Mucosa of rectum (tissue), 2 donors: ENCODE data around the gene NACA.
"Not testable (repeated sequence)": the region's sequence is repeated elsewhere in the genome, so short reads cannot be mapped to it uniquely, and the experiment has no call there.

ENCODE experiments used
- H3K27ac ChIP-seq, 2 donors: one replicate each; pipeline ENCODE4 v1.7.0; 2013; ENCODE audit warnings: inconsistent platforms in 2 of 2, low read depth in 2 of 2, low read length in 2 of 2
- H3K27me3 ChIP-seq, 2 donors: one replicate each; pipeline ENCODE4 v1.7.0; 2013; ENCODE audit warnings: low read length in 2 of 2; ENCODE audit not compliant: control insufficient read depth in 2 of 2, insufficient read depth in 2 of 2
- H3K36me3 ChIP-seq, 2 donors: one replicate each; pipeline ENCODE4 v1.7.0; 2013; ENCODE audit warnings: low read length in 2 of 2; ENCODE audit not compliant: control insufficient read depth in 2 of 2, insufficient read depth in 2 of 2
- H3K4me1 ChIP-seq, 2 donors: one replicate each; pipeline ENCODE4 v1.7.0; 2013; ENCODE audit warnings: low read length in 2 of 2, mild to moderate bottlenecking in 1 of 2; ENCODE audit not compliant: control insufficient read depth in 2 of 2, insufficient read depth in 2 of 2
- H3K4me3 ChIP-seq, 2 donors: one replicate each; pipeline ENCODE4 v1.7.0; 2013; ENCODE audit warnings: low read length in 2 of 2
- H3K9ac ChIP-seq, 2 donors: one replicate each; pipeline ENCODE4 v1.7.0; 2013; ENCODE audit warnings: low read length in 2 of 2, low read depth in 1 of 2, mild to moderate bottlenecking in 1 of 2
- H3K9me3 ChIP-seq, 2 donors: one replicate each; pipeline ENCODE4 v1.7.0; 2013; ENCODE audit warnings: low read length in 2 of 2; ENCODE audit not compliant: control insufficient read depth in 2 of 2
- donor health status: healthy.
- donor health status: Normal muscosa, but diverticular disease.

The NACA gene

DNA sequence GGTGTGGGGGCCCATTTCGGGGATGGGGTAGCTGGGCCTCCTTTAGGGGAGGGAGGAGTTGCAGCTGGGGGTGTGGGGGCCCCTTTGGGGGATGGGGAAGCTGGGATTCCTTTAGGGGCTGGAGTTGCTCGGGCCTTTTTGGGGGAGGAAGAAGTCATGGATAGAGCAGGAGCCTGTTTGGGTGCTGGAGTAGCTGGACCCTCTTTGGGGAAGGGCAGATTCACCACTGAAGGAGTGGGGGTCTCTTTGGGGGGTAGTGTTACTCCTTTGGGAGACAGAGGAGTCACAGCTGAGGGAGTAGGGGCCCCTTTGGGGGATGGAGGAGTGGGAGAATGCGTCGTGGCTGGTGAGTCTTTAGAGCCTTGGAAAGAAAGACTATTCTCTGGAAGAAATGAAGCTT, 6.5 kb downstream of the NACA start:
- Histone ChIP-seq H3K9me3 (no peaks in the 10 kb centered on the region), H3K9ac (no peak overlapping the region), H3K4me1 (peaks cover 31 to 34% of the 10 kb centered on the region in 2 donors), H3K4me3 (no peak overlapping the region), H3K27ac (no peak overlapping the region), H3K36me3 (peaks cover 27 to 62% of the 10 kb centered on the region in 2 donors), H3K27me3 (no peaks in the 10 kb centered on the region)

DNA sequence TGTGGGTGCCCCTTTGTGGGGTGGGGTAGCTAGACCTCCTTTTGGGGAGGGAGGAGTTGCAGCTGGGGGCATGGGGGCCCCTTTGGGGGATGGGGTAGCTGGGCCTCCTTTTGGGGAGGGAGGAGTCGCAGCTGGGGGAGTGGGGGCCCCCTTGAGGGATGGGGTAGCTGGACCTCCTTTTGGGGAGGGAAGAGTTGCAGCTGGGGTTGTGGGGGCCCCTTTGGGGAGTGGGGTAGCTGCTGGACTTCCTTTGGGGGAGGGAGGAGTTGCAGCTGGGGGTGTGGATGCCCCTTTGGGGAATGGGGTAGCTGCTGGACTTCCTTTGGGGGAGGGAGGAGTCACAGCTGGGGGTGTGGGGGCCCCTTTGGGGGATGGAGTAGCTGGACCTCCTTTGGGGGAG, 7.0 kb downstream of the NACA start:
- peaks cover 32 to 67% of the 10 kb centered on the region in 2 donors for H3K36me3 ChIP-seq
- no peak overlapping the region for H3K9ac ChIP-seq
- no peaks in the 10 kb centered on the region for H3K9me3 ChIP-seq
- H3K4me3 ChIP-seq: no peak overlapping the region
- H3K27ac ChIP-seq: no peak overlapping the region
- H3K4me1 ChIP-seq: peaks cover 27 to 29% of the 10 kb centered on the region in 2 donors
- H3K27me3 ChIP-seq: no peaks in the 10 kb centered on the region

DNA sequence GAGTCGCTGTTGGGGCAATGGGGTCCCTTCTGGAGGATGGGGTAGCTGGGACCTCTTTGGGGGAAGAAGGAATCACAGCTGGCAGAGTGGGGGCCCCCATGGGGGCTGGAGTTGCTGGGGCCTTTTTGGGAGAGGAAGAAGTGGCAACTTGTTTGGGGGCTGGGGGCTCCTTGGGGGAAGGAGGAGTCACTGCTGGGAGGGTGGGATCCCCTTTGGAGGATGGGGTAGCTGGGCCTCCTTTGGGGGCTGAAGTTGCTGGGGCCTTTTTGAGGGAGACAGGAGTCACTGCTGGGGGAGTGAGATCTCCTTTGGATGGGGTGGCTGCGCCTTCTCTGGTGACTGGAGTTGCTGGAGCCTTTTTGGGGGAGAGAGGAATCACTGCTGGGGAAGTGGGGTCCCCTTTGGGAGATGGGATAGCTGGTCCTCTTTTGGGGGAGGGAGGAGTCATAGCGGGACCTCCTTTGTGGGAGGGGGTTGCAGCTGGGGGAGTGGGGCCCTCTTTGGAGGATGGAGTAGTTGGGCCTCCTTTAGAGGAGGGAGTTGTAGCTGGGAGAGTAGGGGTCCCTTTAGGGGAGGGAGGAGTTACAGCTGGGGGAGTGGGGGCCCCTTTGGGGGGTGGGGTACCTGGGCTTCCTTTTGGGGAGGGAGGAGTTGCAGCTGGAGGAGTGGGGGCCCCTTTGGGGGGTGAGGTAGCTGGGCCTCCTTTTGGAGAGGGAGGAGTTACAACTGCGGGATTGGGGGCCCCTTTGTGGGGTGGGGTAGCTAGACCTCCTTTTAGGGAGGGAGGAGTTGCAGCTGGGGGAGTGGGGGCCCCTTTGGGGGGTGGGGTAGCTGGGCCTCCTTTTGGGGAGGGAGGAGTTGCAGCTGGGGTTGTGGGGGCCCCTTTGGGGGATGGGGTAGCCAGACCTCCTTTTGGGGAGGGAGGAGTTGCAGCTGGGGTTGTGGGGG, 7.9 kb downstream of the NACA start:
- Histone ChIP-seq H3K27me3 (no peaks in the 10 kb centered on the region), H3K9me3 (no peaks in the 10 kb centered on the region), H3K4me1 (peaks cover 17 to 21% of the 10 kb centered on the region in 2 donors), H3K4me3 (no peak overlapping the region), H3K27ac (no peak overlapping the region), H3K36me3 (peaks cover 40 to 74% of the 10 kb centered on the region in 2 donors), H3K9ac (no peak overlapping the region)

DNA sequence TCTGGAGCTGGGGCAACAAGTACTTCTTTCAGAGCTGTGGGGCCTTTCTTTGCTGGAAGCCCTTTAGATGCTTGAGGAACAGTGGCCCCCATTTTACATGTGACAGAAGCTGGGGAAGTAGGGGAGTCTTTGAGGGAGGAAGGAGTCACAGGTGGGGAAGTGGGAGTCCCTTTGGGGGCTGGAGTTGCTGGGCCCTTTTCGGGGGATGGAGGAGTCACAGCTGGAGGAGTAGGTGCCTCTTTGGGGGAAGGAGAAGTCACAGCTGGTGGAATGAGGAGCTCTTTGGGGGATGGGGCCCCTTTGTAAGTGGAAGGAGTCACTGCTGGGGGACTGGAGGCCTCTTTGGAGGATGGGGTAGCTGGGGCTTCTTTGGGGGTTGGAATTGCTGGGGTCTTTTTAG, 8.6 kb downstream of the NACA start:
- Histone ChIP-seq H3K27ac (no peak overlapping the region), H3K4me3 (no peak overlapping the region), H3K9me3 (no peaks in the 10 kb centered on the region), H3K9ac (no peak overlapping the region), H3K4me1 (peaks cover 10 to 14% of the 10 kb centered on the region in 2 donors), H3K27me3 (no peaks in the 10 kb centered on the region), H3K36me3 (peaks cover 41 to 69% of the 10 kb centered on the region in 2 donors)

DNA sequence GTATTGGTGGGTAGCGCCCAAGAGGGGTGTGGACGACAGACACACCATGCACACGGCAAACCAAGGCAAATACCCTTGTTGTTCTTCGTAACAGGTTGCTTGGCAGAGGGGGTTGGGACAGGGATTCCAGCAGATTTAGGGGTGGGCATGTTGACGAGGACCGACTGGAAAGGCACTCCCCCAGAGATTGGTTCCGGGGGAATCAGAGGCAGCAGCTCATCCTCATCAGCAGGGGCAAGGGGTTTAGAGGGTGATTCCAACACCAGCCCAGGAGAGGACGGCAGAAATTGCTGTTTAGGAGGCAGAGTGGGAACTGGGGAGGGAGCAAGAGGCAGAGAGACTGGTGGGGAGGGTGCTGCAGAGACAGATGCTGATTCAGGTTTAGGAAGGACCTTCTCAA, 9.3 kb downstream of the NACA start:
- no peak overlapping the region for H3K4me3 ChIP-seq
- H3K27ac ChIP-seq: no peak overlapping the region
- peaks cover 40 to 65% of the 10 kb centered on the region in 2 donors for H3K36me3 ChIP-seq

DNA sequence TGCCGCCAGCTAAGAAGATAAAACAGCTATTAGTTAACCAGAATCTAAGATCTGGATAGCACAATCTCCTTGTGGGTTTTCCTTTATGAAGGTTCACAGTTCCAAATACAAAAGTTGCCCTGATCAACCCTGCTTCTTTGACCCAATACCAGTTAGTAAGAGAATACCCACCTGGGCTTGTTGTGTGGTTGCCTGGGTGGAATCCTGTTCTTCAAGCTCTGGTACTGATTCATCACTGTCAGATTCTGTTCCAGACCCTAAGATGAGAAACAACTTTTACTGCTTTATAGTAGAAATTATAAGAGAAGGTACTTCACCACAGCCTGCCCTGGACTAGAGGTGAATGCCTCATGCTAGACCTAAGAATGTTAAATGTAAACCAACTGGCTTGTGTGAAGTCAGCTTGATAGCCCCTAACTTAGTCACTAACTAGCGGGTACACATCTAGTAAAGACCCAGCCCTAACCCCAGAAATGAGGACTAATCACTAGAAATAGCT, 10.6 kb downstream of the NACA start:
- Histone ChIP-seq H3K27ac (no peak overlapping the region), H3K9me3 (no peaks in the 10 kb centered on the region), H3K27me3 (no peaks in the 10 kb centered on the region), H3K36me3 (peaks cover 26 to 55% of the 10 kb centered on the region in 2 donors), H3K9ac (no peak overlapping the region), H3K4me1 (peaks cover 0 to 8% of the 10 kb centered on the region in 2 donors), H3K4me3 (no peak overlapping the region)

More for the DNA sequence above, 9.3 kb downstream of the NACA start:
- Histone ChIP-seq H3K4me1 (peaks cover 3 to 8% of the 10 kb centered on the region in 2 donors), H3K9ac (no peak overlapping the region), H3K9me3 (no peaks in the 10 kb centered on the region), H3K27me3 (no peaks in the 10 kb centered on the region)

DNA sequence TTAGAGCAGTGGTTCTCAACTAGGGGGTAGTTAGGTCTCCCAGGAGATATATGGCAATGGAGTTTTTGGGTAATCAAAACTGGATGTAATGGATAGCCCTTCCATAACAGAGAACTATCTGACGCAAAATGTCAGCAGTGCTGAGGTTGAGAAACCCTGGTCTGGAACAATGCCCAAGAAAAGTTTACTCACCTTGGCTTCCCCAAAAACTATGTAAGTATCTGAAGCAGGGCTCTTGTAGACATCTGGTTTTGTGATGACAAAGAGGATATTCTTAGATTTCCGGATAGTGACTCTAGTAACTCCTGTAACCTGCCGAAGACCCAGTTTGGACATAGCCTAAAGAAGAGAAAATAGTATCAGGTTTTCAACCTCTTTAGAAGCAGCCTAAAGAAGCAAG, 11.8 kb downstream of the NACA start:
- no peak overlapping the region for H3K27ac ChIP-seq
- H3K36me3 ChIP-seq: peaks cover 21 to 46% of the 10 kb centered on the region in 2 donors
- no peak overlapping the region for H3K4me3 ChIP-seq
- no peak overlapping the region for H3K9ac ChIP-seq
- H3K9me3 ChIP-seq: no peaks in the 10 kb centered on the region
- H3K4me1 ChIP-seq: peaks cover 0 to 6% of the 10 kb centered on the region in 2 donors
- no peaks in the 10 kb centered on the region for H3K27me3 ChIP-seq

DNA sequence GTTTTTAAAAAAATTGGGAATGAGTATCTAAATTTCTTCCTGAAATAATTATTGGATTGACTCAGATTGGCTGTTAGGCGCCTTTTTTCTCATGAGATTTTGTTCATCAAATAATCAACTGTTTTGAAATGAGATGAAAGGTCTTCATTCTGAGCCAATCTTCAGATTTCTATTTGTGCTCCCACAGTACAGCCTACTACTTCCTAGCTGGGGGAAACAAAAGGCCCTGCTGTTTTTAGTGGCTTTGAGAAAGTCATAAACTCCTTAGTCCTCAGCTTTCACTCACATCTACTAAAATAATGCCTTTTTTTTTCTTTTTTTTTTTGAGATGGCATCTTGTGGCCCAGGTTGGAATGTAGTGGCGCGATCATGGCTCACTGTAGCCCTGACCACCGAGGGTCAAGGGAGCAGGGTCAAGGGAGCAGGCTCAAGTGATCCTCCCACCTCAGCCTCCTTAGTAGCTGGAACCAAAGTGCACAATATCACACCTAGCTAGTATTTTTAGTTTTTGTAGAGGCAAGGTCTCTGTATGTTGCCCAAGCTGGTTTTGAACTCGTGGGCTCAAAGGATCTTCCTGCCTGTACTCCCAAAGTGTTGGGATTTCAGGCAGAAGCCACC, 15.2 kb downstream of the NACA start:
- Histone ChIP-seq H3K27me3 (no peaks in the 10 kb centered on the region), H3K9ac (no peak overlapping the region), H3K27ac (no peak overlapping the region), H3K4me1 (no peaks in the 10 kb centered on the region), H3K4me3 (no peak overlapping the region), H3K36me3 (peaks cover 21 to 28% of the 10 kb centered on the region in 2 donors), H3K9me3 (no peaks in the 10 kb centered on the region)

DNA sequence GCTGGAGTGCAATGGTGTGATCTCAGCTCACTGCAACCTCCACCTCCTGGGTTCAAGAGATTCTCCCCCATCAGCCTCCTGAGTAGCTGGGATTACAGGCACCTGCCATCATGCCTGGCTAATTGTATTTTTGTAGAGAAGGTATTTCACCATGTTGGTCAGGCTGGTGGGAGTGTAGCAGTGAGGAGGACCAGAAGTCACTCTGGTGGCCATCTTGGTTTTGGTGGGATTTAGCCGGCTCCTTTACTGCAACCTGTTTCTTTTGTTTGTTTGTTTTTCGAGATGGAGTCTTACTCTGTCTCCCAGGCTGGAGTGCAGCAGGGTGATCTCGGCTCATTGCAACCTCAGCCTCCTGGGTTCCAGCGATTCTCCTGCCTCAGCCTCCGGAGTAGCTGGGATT, 20.6 kb downstream of the NACA start:
- H3K4me3 ChIP-seq, H3K9me3 ChIP-seq, H3K36me3 ChIP-seq, H3K4me1 ChIP-seq, H3K27ac ChIP-seq, H3K9ac ChIP-seq, H3K27me3 ChIP-seq: not testable (repeated sequence)

DNA sequence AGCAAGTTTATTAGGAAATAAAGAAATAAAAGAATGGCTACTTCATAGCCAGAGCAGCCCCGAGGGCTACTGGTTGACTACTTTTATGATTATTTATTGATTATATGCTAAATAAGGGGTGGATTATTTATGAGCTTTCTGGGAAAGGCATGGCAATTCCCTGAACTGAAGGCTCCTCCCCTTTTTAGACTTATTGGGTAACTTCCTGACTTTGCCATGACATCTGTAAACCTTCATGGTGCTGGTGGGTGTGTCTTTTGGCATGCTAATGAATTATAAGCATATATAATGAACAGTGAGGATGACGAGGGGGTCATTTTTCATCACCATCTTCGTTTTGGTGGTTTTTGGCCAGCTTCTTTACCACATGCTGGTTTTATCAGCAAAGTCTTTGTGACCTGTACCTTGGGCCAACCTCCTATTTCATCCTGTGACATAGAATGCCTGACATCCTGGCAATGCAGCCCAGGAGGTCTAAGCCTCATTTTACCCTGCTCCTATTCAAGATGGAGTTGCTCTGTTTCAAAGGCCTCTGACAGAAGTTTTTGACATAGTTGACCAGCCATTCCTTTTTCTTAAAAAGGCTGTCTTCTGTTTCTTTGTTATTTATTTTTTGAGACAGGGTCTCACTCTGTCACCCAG, 26.0 kb downstream of the NACA start:
- H3K9me3 ChIP-seq: no peaks in the 10 kb centered on the region
- no peaks in the 10 kb centered on the region for H3K36me3 ChIP-seq
- no peak overlapping the region for H3K9ac ChIP-seq
- H3K27me3 ChIP-seq: no peaks in the 10 kb centered on the region
- no peak overlapping the region for H3K27ac ChIP-seq
- H3K4me3 ChIP-seq: no peak overlapping the region
- H3K4me1 ChIP-seq: no peaks in the 10 kb centered on the region
